CD4-positive, alpha-beta T cell treated with Interleukin-6 at 100 ng/mL for 8 hours (primary cell): ENCODE data around the gene CACNG4.

Source experiments
- DNase-seq: peaks from one replicate; pipeline ENCODE4 v3.0.0-alpha.2; 2020; ENCODE audit warnings: mixed read lengths, low spot score

CACNG4 gene

GRCh38 chr17:67043283-67043682, 78.8 kb downstream of the CACNG4 start:
- no peak for DNase-seq

- DNase-seq = no peak
These were observed 79.7 kb downstream of the CACNG4 start, which contains the start of gene CACNG1 for GRCh38 chr17:67044016-67044772. TSS of gene CACNG1 (plus strand) at chr17:67044554. CDS start at chr17:67044661, 107 bp downstream.

DNA sequence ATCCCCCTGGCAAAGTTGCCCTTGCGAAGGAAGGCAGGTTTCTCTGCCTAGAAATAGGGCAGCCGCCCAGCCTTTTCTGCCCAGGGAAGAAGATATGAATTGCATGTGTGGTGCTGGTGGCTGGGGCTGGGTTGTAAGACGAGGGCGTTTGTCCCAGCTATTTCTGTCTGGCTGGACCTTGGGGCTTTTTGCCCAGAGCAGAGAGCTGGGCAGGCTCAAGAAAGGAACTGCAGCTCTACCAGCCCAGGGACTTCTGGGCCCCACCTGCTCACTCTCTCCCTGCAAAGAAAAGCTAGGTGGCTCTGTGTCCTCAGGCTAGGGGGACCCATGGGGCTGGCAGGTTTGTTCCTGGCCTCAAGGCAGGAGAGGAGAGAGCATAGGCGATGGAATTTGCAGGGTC, 80.4 kb downstream of the CACNG4 start:
- DNase-seq = no peak

DNA sequence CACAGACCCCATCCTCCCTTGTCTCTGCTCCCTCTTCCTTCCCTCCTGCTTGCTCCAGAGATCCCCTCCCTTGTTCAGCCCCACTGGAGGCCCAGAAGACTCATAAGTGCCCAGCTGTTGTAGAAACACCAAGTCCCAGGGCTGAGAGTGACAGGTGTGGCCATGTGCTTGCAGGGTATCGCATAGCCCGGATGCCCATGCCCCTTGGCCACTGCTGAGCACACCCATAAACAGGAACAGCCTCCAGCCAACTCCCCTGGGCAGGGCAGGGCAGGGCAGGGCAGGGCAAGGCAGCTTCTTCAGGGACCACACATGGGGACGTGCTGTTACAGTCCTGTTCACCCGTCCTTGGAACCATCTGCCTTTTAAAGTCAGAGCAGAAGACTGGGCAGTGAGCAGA, 81.9 kb downstream of the CACNG4 start:
- DNase-seq = no peak

DNA sequence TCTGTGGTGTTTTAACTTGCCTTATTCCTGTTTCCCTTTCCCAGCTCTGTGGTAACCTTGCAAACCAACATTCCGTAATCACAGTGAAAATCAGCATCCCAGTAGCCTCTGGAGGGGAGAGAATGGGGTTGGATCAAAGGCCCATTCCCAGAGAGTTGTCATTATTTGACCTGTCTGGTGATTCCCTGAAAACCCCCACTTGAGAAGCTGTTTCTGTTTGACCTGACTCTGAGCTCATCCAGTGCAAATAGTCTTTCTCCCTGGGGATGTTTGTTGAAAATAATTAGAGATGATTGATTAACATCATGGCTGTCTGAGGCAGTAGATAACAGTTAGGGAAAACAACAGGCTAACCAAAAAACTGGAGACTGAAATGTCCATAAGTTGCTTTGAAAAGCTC, 82.9 kb downstream of the CACNG4 start:
- no peak for DNase-seq

- DNase-seq = no peak
These were observed 84.7 kb downstream of the CACNG4 start for GRCh38 chr17:67049025-67049739.

- no peak for DNase-seq
These were observed 85.6 kb downstream of the CACNG4 start for GRCh38 chr17:67050066-67050465.

GRCh38 chr17:67050471-67051154, 86.1 kb downstream of the CACNG4 start:
- DNase-seq = no peak

GRCh38 chr17:67051155-67051538, 86.6 kb downstream of the CACNG4 start:
- DNase-seq = no peak

- DNase-seq = no peak
These were observed 87.3 kb downstream of the CACNG4 start for GRCh38 chr17:67051837-67052236.

GRCh38 chr17:67052720-67053437, 88.4 kb downstream of the CACNG4 start:
- no peak for DNase-seq

- DNase-seq = no peak
These were observed 89.0 kb downstream of the CACNG4 start for GRCh38 chr17:67053438-67054000.

- no peak for DNase-seq
These were observed 89.6 kb downstream of the CACNG4 start for GRCh38 chr17:67054011-67054591.

DNA sequence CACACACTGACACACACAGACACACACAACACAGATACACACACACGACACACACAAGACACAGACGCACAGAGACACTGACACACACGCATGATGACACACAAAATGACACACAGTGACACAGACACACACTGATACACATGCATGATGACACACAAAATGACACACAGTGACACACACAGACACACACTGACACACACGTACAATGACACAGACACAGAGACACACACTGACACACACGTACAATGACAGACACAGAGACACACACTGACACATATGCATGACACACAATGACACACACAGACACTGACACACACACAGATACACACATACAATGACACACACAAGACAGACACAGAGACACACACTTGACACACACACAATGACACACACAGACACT, 90.1 kb downstream of the CACNG4 start:
- no peak for DNase-seq

- DNase-seq = no peak
These were observed 90.5 kb downstream of the CACNG4 start for GRCh38 chr17:67055041-67055443.

- DNase-seq = no peak
These were observed 91.6 kb downstream of the CACNG4 start for GRCh38 chr17:67055811-67056745.

GRCh38 chr17:67056746-67057490, 92.4 kb downstream of the CACNG4 start:
- DNase-seq = no peak

- DNase-seq = no peak
These were observed 93.5 kb downstream of the CACNG4 start for GRCh38 chr17:67058036-67058435.

- DNase-seq = no peak
These were observed 94.9 kb downstream of the CACNG4 start for GRCh38 chr17:67059372-67059771.

GRCh38 chr17:67063141-67063540, 98.6 kb downstream of the CACNG4 start:
- no peak for DNase-seq
